Measurements from ENCODE around the gene ZCCHC14.

Gene ZCCHC14

DNA sequence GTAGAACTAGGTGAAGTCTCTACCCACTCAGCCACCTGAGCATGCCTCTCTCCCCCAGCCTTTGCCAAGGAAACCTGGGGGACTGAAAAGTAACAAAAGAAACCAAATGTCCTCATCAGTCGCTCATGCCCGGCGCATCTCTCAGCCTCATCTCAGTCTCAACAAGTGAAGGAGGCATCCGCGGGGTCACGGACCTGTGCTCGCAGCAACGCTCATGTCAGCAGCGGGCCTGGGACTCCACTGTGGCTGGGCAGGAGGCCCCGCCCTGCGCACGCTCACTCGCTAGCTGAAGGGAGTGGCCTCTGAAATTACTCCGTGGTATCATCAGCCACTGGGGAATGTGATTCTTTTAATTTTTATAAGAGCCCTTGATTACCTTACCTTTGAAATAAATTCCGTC, 69.4 kb downstream of the ZCCHC14 start:
- no peak for DNase-seq

DNA sequence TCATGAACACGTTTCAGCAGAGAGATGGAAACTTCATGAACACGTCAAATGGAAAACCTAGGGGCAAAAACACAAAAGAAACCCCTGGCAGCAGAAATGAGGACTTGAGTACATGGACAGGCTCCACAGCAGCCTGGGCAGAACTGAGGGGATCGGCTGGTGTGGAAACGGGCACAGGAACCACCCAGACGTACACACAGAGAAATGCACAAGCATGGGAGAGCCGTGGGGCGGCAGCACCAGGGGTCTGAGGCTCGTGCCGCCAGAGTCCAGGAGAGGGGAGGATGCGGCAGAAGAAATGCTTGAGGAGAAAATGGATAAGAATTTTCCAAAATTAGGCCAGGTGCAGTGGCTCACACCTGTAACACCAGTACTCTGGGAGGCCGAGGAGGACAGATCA, 70.7 kb downstream of the ZCCHC14 start:
- no peak for DNase-seq

DNA sequence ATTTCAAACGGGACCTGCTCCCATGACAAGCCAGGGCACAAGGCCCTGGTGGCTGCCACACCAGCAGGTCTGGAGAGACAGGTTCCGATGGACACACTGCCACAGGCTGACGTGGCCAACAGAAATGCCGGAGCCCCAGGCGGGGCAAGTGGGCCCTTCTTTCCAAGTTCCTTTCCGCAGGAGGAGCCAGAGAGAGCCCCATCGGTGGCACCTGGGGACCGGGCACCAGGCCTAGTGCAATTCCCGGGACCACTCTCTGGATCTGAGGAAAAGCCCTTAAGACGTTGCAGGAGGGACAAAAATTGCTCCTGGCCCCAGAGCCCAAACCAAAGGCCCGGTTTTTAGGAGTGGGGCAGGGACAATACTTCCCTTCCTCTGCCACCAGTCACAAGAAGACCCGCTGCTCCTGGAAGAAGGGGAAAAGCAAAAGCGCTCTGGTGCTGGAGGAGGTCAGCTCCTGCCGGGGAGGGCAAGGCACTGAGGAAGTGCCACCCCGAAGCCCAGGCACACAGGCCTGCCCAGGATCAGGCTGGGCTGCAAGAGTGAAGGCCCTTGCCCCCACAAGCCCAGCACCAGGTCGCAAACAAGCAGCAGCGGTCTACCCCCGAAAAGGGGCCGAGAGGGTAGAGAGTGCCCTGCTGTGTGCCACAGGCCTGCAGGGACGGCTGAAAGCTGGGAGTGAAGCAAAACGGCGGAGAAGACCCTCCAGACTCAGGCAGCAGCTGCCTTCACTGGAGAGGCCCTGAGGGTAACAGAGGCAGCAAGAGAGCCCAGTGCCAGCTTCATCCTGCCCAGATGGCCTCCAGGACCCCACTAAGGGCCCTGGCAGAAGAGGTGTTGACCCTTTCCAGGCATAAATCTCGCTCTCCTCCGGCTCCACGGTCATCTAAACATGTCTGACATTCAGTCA, 71.6 kb downstream of the ZCCHC14 start:
- DNase-seq: no peak

DNA sequence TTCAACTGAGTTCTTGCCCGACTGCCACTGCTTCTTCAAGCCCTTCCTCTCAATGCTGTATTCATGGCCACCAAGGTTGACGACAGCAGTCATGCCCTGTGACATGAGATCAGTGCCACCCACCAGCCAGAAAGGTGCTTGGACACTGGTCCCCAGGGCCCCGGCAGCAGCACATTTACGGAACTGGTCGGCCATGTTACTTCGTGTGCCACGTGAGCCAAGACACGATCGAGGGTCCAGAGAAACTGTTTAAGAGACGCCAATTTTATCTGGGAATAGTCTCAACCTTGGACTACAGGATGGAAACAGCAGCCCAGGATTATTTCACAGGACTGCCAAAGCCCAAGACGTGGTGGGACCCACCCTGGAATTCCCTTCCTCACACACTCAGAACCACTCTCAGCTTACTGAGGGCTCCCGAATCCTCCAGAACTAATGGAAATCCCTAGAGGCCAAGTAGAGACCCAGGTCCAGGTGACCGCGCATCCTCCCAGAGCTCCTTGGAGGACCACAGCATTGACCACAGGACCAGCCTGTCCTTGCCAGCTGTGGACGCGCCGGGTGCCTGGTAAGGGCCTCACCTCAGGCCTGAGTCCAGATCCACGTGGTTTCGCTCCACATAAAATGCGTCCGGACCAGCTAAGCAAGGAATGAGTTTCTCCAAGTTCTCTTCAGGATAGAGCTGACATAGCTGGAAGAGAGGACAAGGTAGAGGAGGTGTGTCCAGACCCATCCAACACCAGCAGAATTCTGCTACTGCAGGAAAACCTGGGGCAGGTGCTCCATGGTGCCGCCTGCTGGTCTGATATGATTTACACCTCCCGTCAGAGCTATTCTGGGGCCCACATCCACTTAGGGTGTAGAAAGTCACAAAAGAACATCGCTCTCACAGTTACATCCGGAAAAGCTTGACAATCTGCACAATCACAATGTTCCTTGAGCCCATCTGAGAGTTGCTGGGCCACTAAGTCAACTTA, 72.5 kb downstream of the ZCCHC14 start:
- no peak for DNase-seq

DNA sequence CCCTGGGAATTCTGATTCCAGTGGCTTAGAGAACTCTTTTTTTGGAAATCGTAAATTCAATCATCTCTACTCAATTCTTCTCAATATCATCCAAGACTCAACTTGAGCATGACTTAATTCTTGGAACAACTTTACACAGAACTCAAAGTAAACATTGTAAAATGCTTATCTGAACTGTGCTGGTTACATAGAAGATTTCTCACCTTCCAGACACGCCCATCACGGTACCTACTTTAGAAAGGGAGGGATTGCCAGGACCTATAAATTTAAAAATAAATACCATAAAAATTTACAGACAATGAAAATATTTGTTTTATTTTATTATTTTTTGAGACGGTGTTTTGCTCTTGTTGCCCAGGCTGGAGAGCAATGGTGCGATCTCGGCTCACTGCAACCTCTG, 74.2 kb downstream of the ZCCHC14 start:
- DNase-seq: no peak

DNA sequence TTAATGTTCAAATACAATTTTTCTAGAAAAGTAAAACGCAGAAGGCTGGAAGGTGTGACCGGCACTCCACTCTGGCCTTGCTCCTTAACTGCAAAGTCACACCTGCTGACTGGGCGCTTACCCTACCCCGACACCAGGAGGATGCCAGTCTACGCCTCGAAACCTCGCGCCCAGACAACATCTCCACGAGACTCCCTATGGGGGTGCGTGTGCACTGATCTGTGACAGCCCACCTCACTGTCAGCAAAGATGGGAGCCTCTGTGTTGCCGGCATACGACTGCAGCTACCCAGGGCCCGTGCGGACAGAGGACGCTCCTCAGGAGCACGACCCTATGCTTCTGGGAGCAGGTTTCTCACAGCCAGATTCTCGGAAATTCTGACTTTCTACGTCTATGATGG, 74.6 kb downstream of the ZCCHC14 start:
- no peak for DNase-seq

DNA sequence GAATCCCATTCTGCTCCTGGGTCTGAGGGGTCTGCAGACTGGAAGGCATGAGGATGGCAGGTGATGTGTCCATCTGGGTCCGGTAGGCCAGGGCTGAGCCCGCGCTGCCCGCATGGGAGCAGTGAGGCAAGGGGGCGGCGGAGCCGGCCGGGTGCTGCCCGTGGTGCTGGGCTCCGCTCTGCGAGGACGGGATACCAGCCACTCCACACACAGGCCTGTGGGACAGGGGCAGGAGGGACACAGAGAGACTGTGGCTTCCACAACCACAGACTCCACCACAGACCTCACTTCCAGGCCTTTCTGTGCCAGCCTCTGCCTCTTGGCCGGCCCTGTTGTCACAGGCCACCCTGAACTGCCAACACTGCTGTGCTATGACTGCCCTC, 75.3 kb downstream of the ZCCHC14 start:
- no peak for DNase-seq

DNA sequence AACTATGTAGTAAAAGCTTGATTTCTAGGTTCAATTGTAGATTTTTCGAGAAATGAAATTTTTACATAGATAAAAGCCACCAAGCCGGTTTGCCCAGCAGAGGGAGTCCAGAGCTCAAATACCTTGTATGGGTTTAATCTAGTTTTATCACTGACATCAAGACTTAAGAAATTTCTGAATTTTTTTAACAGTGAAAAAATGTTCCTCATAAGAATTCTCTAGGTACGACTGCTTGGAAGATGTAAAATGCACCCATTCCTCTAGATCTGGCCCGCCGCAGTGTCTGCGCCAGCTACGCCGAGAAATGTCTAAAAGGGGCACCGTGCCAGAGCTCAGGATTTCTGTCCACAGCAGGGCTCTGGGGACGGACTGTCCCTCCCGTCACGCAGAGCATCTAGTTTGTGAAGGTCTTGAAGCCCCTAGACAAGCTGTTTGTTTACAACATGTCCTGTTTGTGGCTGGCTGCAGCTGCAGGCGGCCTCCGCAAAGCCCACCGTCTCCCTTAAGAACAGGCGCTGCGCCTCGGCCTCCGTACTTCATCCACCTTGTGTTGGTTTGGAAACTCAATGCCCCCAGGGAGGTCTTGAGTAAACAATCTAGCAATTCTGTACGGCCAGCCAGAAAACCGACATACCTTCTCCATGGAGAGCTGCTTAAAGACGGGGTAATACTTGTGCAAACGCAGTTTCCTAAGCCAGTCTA, 75.8 kb downstream of the ZCCHC14 start:
- no peak for DNase-seq

DNA sequence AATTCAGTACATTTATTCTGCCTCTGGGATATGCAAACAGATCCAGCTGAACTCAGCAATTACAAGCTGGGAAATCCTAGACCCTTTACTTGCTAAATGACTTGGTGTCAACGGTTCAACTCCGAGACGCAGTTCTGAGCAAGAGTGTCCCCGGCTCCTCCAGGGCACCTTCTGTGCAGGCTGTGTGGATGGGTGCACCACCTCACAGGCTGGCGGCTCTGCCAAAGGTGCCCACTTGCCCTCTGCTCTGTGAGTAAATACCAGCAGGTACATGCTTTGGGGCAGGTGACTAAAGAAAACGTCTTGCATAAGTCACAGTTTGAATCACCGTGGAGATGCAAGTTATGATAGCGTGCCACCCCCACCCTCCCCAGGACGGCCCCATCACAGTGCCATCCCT, 77.4 kb downstream of the ZCCHC14 start:
- DNase-seq: no peak

DNA sequence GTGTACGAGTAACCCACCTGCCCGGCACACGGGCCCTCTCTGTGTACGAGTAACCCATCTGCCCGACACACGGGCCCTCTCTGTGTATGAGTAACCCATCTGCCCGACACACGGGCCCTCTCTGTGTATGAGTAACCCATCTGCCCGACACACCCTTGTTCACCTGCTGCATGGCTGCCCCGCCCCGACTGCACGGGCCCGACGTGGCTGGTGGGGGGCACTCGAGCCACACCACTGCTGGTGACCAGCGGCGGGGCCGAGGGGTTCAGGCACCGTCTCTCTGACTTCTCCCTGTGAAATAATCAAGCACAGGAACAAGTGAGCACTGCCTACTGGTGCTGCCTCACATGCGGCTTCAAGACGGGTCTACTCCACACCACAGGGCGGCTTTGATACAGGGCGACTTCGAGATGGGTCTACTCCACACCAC, 78.6 kb downstream of the ZCCHC14 start:
- no peak for DNase-seq

DNA sequence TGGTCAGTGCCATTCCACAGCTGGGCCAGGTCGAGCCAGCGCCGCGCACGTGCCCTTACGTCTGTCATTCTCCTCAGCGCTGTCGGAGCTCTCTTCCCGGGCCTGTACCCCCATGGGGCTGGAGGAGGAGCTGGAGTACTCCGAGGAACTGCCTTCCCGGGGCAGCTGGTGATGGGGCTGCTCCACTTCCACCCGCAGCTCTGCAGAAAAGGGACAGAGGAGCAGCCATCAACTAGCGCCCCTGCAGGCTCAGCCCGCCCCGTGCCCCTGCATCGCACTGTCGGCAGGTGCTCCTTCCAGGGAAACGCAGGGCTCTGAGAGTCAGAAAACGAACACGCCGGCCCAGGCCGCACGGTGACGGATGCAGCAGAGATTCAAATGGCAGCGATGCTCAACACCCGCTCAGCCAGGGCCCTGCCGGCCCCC, 79.8 kb downstream of the ZCCHC14 start:
- DNase-seq: no peak

DNA sequence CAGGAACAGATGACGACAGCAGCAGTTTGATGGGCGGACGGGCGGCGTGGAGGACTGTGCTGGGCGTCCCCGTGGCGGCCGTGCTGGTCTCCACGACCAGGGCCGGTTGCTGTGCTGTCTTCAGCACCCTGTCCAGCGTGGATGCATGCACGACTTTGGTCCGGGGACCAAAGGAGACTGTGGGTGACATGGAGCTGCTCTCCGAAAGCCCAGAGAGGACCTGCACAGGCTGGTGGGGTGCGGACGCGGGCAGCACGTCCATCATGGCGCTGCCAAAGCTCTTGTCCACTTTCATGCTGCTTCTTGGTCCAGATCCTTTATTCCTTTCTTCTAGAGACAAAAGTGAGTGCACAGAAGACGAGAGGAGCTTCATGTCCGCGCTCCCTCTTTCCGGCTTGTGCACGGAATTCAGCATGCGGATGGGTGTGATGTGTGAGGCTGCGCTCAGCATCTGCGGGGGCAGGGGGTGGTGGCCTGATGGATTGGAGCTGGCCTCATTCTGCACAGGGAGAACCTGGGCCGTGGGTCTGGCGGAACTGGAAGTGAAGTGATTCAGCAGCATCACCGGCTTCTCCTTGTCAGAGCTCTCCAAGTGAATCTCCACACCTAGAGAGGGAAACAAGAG, 80.3 kb downstream of the ZCCHC14 start:
- no peak for DNase-seq

DNA sequence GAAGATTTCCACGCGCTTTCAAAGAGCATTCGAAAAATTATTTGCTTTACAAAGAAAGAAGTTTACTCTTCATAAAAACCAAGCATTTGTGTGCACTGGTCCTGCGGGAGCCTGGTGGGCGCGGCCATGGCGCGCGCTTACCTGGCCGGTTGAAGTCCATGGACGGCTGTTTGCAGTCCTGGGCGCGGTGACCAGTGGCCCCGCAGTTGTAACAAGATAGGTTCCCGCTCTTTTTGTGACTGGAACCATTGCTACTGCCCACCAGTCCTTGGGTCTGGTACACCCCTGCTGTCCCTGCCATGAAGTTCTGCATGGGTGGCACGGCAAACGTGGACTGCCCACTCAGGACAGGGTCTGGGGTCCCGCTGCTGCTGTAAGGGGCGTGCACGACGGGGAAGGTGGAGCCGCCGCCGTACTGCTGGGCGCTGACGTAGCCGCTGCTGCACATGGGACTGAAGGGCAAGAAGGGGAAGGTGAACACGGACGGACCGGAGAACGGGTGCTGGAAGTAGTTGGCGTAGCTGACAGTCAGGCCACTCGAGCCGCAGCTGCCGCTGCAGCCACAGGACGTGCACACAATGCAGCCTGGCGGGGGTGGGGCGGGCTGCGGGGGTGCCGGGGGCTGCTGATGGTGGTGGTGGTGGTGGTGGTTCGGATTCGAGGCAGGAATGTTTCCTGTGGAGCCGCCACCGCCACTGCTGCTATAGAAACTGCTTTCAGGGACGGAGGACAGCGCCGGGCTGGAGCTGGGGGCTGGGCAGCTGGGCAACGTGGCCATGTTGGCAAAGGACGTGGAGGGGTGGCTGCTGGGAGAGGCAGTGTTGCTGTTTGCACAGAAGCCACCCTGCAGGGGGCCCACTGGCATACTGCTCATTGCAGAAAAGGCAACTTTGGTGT, 81.2 kb downstream of the ZCCHC14 start:
- DNase-seq: no peak

DNA sequence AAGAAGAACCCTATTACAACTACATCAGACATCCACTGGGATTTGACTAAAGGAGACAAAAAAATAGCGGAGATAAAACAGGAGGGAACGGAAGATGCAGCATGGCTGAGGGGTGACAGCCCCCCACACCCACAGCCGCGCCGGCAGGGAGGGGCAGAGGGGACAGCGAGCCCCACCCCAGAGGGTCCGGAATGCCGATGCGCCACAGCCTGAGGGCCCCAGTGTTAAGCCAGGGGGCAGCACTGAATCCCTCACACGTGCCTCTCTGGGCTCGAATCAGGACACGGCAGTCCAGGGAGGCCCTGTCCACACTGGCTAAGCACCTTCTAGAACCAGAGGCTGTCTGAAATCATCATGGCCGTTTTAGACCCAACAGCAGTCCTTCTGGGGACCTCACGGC, 81.9 kb downstream of the ZCCHC14 start:
- no peak for DNase-seq

DNA sequence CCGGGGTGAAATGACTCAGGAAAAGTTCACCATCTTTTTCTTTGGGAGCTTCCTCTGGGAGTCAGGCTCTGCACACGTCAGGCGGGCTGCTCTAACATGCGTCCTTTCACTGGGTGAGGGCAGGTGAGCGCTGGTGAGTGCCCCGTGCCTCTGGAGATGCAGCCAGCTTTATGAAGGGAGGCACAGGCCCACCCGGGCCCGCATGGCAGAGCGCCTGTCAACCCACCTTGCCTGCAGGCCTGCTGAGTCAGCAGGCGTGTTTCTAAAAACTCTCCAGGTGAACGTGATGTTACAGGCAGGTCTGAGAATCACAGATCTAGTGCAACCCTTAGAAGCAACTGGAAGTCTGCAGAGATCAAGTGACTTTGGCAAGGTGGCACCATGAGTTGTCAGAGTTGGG, 82.3 kb downstream of the ZCCHC14 start:
- DNase-seq: no peak

DNA sequence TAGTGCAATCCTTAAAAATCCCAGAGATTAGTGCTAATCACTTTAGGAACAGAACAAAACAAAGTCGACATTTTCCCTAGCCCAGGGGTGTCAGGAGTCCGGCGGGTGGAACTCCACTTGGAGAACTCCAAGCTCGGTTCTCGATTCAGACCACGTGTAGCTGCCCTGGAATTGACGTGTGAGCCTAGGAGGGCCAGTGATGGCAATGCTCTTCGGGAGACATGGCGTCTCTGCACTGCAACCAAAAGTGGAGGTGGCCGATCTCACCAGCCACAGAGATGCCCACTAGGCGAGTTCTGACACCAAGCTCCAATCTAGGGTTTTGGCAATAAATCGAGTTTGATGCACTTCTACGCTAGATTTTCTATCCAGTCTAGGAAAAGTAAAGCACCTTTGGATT, 83.0 kb downstream of the ZCCHC14 start:
- no peak for DNase-seq

DNA sequence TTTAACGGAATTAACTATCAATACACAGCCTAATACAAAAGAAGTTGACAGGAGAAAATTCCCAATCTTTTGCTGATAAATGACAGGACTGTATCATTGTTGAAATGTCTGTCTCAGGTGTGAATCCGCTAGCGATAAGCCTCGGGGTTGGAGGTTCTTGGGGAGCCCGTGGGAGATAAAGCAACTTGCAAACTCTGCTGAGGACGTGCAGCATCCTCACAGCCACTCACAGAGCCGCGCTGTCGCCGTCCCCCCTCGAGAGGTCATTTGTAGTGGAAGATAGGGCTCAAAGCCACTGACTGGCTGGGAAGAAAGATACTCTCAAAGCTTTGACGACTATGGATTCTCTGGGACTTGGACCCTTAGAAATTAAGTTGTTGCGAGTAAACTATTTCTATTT, 83.7 kb downstream of the ZCCHC14 start:
- DNase-seq: no peak

DNA sequence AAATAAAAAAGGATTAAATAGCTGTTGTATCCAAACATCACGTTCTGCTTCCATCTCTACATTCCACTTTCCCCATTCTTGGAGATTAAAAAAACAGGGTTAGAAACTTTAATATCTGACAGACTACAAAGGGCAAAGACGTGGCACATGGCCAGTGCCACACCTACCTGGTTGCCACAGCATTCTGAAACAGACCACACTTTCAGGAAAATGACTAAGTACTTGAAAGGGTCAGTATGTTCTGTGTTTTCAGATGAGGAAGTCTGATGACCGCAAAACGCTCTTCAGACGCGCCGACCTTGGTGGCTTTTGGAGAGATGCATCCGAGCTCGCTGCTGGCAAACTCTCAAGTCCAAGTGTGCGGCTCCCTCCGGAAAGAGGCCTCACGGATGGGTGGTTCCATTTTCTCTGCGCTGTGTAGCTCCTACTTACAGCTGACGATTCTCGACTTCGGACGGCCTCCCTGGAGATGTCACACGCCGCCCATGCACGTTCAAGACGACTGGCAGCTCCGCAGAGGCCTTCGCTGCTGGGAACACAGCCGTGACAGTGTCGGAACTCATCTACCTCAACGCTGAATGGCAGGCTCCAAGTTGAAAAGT, 85.2 kb downstream of the ZCCHC14 start:
- no peak for DNase-seq

DNA sequence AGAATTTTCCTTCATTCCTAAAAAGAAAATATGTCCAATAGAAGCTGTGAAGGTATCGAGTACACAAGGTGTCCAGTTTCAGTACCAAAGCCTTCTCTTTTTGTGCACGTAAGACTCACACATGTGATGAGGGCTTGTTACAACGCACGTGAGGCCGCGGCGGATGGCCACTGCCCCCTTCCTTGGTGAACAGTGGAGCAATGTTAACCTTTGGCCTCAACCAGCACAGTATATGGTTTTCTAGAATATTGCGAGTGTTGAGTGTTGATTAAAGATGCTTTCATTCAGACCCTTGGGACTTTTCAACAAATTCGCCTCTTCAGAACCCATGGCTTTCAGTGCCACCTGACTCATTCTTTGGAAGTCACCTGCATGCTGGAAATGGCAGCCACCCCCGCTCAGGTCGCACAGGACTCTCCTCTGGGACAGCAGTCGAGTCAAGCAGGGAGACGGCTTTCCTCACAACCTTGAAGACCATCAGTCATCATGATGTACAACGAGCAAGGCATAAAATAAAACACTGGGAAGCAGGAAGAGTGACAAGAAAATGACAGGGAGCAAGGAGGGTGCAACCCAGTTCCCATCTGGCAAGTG, 86.2 kb downstream of the ZCCHC14 start:
- no peak for DNase-seq

DNA sequence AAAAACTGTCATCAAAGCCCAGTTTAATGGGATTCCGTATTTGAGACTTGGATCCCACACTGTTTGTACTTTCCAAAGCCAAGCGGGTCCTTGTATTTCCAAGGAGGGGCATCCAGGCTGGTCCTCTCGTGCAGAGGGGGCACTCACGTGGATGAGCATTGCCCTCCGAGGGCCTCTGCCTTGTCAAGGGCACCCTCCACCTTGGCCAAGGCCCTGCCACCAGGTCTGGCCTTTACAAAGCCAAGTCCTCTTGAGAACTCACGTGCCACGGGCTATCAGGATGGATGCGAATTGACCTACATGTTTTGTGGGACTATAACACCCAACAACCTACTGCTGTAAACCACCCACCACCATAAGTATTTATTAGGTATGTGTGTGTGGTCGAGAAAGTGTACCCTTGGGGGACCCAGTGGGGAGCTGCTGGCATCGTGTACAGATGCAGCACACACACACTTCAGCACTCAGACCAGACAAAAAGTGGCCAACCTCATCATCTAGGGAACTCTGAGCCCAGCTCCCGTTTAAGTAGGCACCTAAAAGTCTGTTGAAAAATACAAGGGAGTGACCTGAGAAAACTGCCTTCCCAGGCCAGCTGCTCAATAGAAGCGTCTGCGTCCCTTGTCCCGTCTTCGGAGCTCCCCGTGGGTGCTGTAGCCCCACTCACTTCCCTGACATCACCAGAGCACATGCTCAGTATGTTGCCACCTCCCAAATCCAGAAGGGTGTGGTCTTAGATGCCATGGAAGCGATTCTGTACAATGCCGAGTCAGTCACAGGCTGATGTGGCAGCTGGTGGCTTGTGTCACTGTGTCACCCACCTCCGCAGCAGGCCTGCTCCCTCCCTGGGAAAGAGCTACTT, 87.8 kb downstream of the ZCCHC14 start:
- no peak for DNase-seq
